Thyroid gland (tissue), 4 donors: ENCODE measurements around the gene L3MBTL4.

Source experiments
- POLR2A ChIP-seq, 2 donors: fragments of 450-650 bp; IDR thresholded peaks; one replicate each; pipeline ENCODE4 v1.6.1; 2017; ENCODE audit warnings: antibody characterized with exemption in 2 of 2, mild to moderate bottlenecking in 2 of 2, moderate library complexity in 1 of 2
- TF ChIP-seq, protein P1 (sequence below), 6 experiments: fragments of 200-600 bp in 3 of 6; fragments of 450-650 bp in 3 of 6; sonication (generic) in 3 of 6; IDR thresholded peaks; one replicate each; pipeline ENCODE4 v1.5.1; 2016 to 2019; ENCODE audit warnings: antibody characterized with exemption in 6 of 6, mild to moderate bottlenecking in 2 of 6, inconsistent platforms in 1 of 6, moderate library complexity in 1 of 6

DNA sequence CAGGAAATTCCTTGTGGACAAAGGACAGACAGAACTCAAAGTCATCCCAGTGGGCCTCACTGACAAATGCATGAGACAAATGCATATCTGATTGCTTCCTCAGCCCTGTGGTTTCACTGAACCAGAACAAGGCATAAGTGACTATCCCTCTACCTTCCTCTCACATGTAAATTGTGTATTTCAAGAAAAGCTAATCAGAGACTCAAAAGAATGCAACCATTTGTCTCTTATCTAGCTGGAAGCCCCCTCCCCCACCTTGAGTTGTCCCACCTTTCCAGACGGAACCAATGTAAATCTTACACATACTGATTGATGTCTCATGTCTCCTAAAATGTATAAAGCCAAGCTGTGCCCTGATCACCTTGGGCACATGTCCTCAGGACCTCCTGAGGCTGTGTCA is 417.4 kb downstream of the L3MBTL4 start:
- TF ChIP-seq, protein P1, sequence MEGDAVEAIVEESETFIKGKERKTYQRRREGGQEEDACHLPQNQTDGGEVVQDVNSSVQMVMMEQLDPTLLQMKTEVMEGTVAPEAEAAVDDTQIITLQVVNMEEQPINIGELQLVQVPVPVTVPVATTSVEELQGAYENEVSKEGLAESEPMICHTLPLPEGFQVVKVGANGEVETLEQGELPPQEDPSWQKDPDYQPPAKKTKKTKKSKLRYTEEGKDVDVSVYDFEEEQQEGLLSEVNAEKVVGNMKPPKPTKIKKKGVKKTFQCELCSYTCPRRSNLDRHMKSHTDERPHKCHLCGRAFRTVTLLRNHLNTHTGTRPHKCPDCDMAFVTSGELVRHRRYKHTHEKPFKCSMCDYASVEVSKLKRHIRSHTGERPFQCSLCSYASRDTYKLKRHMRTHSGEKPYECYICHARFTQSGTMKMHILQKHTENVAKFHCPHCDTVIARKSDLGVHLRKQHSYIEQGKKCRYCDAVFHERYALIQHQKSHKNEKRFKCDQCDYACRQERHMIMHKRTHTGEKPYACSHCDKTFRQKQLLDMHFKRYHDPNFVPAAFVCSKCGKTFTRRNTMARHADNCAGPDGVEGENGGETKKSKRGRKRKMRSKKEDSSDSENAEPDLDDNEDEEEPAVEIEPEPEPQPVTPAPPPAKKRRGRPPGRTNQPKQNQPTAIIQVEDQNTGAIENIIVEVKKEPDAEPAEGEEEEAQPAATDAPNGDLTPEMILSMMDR (IDR thresholded peaks at IDR 0.05), result no peak
- no peak for TF ChIP-seq POLR2A (IDR thresholded peaks at IDR 0.05)
